Heart right ventricle (tissue), 16 donors: ENCODE data around the gene RNF215. TPM values are rescaled to one million over a fixed set of nuclear protein-coding genes. Genes with fewer than 3 reads are reported as not detected.

Source experiments
- ATAC-seq, 8 donors: fragments of 200-7000 bp; cut with Tn5 transposase; one replicate each; pipeline ENCODE4 v1.9.1; 2020; ENCODE audit warnings: mild to moderate bottlenecking in 8 of 8, moderate library complexity in 8 of 8, moderate number of reproducible peaks in 1 of 8
- DNase-seq, 2 donors: peaks; one replicate each; pipeline ENCODE4 v3.0.0-alpha.2; 2020
- H3K27ac ChIP-seq, 10 donors: fragments of 200-600 bp; sonication (generic) in 2 of 10; one replicate each; pipeline versions ENCODE4 v1.5.0 to v1.8.0; 2020 to 2022; ENCODE audit warnings: mild to moderate bottlenecking in 3 of 10
- H3K27me3 ChIP-seq, 7 donors: fragments of 200-600 bp; one replicate each; pipeline ENCODE4 v1.8.0; 2021 to 2022; ENCODE audit warnings: mild to moderate bottlenecking in 2 of 7
- H3K36me3 ChIP-seq, 9 donors: fragments of 200-600 bp; sonication (generic) in 1 of 9; one replicate each; pipeline versions ENCODE4 v1.5.0 to v1.8.0; 2020 to 2022; ENCODE audit warnings: mild to moderate bottlenecking in 2 of 9
- H3K4me1 ChIP-seq, 9 donors: fragments of 200-600 bp; sonication (generic) in 1 of 9; one replicate each; pipeline versions ENCODE4 v1.5.0 to v1.8.0; 2020 to 2022; ENCODE audit warnings: mild to moderate bottlenecking in 4 of 9
- H3K4me3 ChIP-seq, 10 donors: fragments of 200-600 bp; sonication (generic) in 2 of 10; one replicate each; pipeline versions ENCODE4 v1.5.0 to v1.8.0; 2020 to 2022; ENCODE audit warnings: mild to moderate bottlenecking in 7 of 10, moderate library complexity in 2 of 10
- H3K9me3 ChIP-seq, 11 donors: fragments of 200-600 bp in 10 of 11; sonication (generic) in 2 of 11; one replicate each; pipeline versions ENCODE4 v1.5.0 to v1.8.0; 2013 to 2022; ENCODE audit warnings: mild to moderate bottlenecking in 2 of 11, control low read depth in 1 of 11, moderate library complexity in 1 of 11
- CTCF ChIP-seq, 9 donors: fragments of 200-600 bp; sonication (generic) in 2 of 9; IDR thresholded peaks; one replicate each; pipeline versions ENCODE4 v1.5.0 to v1.8.0; 2021 to 2022; ENCODE audit warnings: antibody characterized with exemption in 9 of 9, mild to moderate bottlenecking in 5 of 9, moderate library complexity in 1 of 9
- WGBS, 2 donors: extraction: QIAGEN DNeasy Blood & Tissue Kit; methylation state at CpG; one replicate each; pipeline ENCODE4 v1.1.7; 2013; ENCODE audit warnings: inconsistent platforms in 1 of 2; 5-methylcytosine and 5-hydroxymethylcytosine counted together
- intact Hi-C, 10 donors: fragments of 100-400 bp; cut with DNase I; formaldehyde crosslinking; loops; one replicate each; pipeline versions ENCODE4 v1.11.1 to v1.14.2; 2022
- polyA plus RNA-seq, 2 donors: library from polyadenylated mRNA; stranded (reverse); fragments of 200-250 nt; gene quantifications; one replicate each; pipeline ENCODE4 v1.2.3, GENCODE V29; 2013
- total RNA-seq, 10 donors: library from RNA; stranded (reverse); fragmentation: NEBNext Ultra II Directional in 3 of 10; extraction: Animal tissue kit (Norgen Biotek cat#: 25700) in 3 of 10; gene quantifications; one replicate each; pipeline versions ENCODE4 v1.2.1 to v1.2.4, GENCODE V29; 2021 to 2023
- donor health status: Arrhythmogenic right ventricular cardiomyopathy.
- donor health status: ischemic (EF 13 %, LVEDD 7.1; RV severe dilation, severe dysfunction).
- donor health status: healthy with polysubstance abuse.
- donor health status: DM: no; HTN: yes; CAD: no.
- donor health status: DM: no; HTN: no; CAD: no.
- donor health status: ischemic (EF 25% LVEDD 6.9; RV normal size, moderate dysfunction).
- donor health status: ischemic (EF 25% LVEDD 5.7; RV mildly dilated, moderate dysfunction).
- donor health status: healthy.
- donor health status: DM: yes; HTN: yes; CAD: no.
- donor health status: Ischemic cardiomyopathy.
- donor health status: ischemic (EF 35%, LVEDD 5.7; RV mildly dilated, moderate dysfunction).
- donor health status: nonischemic (EF 11% LVEDD 7.7; RV severe dilation, severe dysfunction).
- donor health status: DM: yes; HTN: yes; CAD: no.
- donor health status: PGD.
- donor health status: ischemic (EF 29% LVEDD 5.4; RV normal size, mild dysfunction).
- donor health status: nonischemic (EF 23%, LVEDD 6.1; RV moderate dilation, normal function).

The RNF215 gene
- total and polyA plus RNA-seq, 12 donors, result 3.4 to 10.5 (median 6.0) TPM

GRCh38 chr22:30396871-30397655 is 9.9 kb upstream of the RNF215 start, which contains the start of gene SEC14L2:
Gene SEC14L2 (plus strand): TSS chr22:30397018. CDS start chr22:30397117, 99 bp downstream.
- Histone ChIP-seq H3K36me3 (no peaks in the 10 kb centered on the region), H3K27ac (peak within 1 kb of the TSS in 4 of 10 donors; percentile 1 to 76 (median 35)), H3K27me3 (peaks cover 0 to 55% (median 39%) of the 10 kb centered on the region in 7 donors), H3K9me3 (no peaks in the 10 kb centered on the region), H3K4me1 (peaks cover 0 to 26% (median 15%) of the 10 kb centered on the region in 9 donors), H3K4me3 (peak within 1 kb of the TSS; percentile 32 to 66 (median 60))
- intact Hi-C loops, result loop anchor here in 4 of 10 donors (10.0 kb wide), 3 partner anchors 88 to 358 kb away; no protein-coding TSS in a partner anchor
- peak; percentile 38 to 74 for DNase-seq
- WGBS, 2 donors, result 1% methylated on average over 52 to 56 of the region's 56 CpGs
- peak; percentile 59 to 78 (median 74) for ATAC-seq
- no peak for TF ChIP-seq CTCF (IDR thresholded peaks at IDR 0.05)

- Histone ChIP-seq H3K36me3 (no peaks in the 10 kb centered on the region), H3K4me1 (peaks cover 0 to 24% (median 15%) of the 10 kb centered on the region in 9 donors), H3K4me3 (no peak overlapping the region), H3K27me3 (peaks cover 0 to 55% (median 36%) of the 10 kb centered on the region in 7 donors), H3K27ac (no peak overlapping the region), H3K9me3 (no peaks in the 10 kb centered on the region)
- ATAC-seq (no peak), DNase-seq (no peak)
- intact Hi-C loops, result loop anchor here in 5 of 10 donors (5.0 to 10.0 kb wide), 6 partner anchors 88 to 361 kb away; no protein-coding TSS in a partner anchor
- no peak for TF ChIP-seq CTCF (IDR thresholded peaks at IDR 0.05)
- 79 to 87% methylated on average over 3 of the region's 3 CpGs for WGBS, 2 donors
Observed at GRCh38 chr22:30393885-30394284, 6.7 kb upstream of the RNF215 start.

GRCh38 chr22:30393322-30393680 is 6.1 kb upstream of the RNF215 start:
- no peak for TF ChIP-seq CTCF (IDR thresholded peaks at IDR 0.05)
- Histone ChIP-seq H3K9me3 (no peaks in the 10 kb centered on the region), H3K36me3 (no peaks in the 10 kb centered on the region), H3K4me3 (no peak overlapping the region), H3K27ac (no peak overlapping the region), H3K27me3 (peaks cover 0 to 53% (median 33%) of the 10 kb centered on the region in 7 donors), H3K4me1 (peaks cover 0 to 23% (median 15%) of the 10 kb centered on the region in 9 donors)
- DNase-seq (no peak), ATAC-seq (no peak)
- intact Hi-C loops, result loop anchor here in 5 of 10 donors (5.0 to 10.0 kb wide), 6 partner anchors 89 to 362 kb away; no protein-coding TSS in a partner anchor
- WGBS, 2 donors, result 79 to 81% methylated on average over 7 of the region's 7 CpGs

DNA sequence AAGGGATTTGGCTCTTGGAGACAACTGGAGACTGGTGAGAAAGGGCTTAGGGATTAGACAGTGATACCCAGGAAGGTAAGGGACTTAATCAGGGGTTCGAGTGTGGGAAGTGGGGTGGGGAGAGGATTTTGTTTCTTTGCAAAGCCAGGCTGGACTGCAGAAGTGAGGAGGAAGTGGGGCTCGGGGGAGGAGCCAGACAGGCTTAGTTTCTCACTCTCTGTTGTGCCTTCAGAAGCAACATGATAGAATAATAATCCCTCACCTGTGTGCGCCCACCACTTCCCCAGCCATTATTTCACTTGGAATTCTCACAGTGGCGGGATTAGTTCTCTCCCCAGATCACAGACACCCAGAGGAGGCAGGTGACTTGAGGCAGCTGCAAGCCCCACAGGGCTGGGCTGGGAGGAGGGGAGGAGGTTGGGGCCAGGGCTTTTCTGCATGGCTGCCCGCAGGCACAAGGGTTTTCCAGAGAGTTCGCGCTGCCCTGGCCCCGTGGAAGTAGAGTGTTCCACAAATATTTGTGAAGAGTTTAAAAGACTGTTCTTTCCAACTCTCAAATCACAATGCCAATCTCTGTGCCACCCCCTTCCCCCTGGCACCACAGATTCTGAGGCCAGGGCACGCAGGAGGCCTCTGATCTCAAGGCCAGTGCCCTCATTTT is 5.6 kb upstream of the RNF215 start:
- DNase-seq, result no peak
- Histone ChIP-seq H3K36me3 (no peaks in the 10 kb centered on the region), H3K27me3 (peaks cover 0 to 48% (median 28%) of the 10 kb centered on the region in 7 donors), H3K4me3 (no peak overlapping the region), H3K9me3 (no peaks in the 10 kb centered on the region), H3K27ac (no peak overlapping the region), H3K4me1 (peaks cover 0 to 18% (median 14%) of the 10 kb centered on the region in 9 donors)
- intact Hi-C loops, result loop anchor here in 5 of 10 donors (5.0 to 10.0 kb wide), 6 partner anchors 90 to 362 kb away; no protein-coding TSS in a partner anchor
- no peak for TF ChIP-seq CTCF (IDR thresholded peaks at IDR 0.05)
- 70 to 74% methylated on average over 9 of the region's 9 CpGs for WGBS, 2 donors
- ATAC-seq, result no peak
